ENCODE data around the gene RDH14.

Gene RDH14

GRCh38 chr2:18519914-18520450, 40.5 kb downstream of the RDH14 start:
- no peak for DNase-seq

DNA sequence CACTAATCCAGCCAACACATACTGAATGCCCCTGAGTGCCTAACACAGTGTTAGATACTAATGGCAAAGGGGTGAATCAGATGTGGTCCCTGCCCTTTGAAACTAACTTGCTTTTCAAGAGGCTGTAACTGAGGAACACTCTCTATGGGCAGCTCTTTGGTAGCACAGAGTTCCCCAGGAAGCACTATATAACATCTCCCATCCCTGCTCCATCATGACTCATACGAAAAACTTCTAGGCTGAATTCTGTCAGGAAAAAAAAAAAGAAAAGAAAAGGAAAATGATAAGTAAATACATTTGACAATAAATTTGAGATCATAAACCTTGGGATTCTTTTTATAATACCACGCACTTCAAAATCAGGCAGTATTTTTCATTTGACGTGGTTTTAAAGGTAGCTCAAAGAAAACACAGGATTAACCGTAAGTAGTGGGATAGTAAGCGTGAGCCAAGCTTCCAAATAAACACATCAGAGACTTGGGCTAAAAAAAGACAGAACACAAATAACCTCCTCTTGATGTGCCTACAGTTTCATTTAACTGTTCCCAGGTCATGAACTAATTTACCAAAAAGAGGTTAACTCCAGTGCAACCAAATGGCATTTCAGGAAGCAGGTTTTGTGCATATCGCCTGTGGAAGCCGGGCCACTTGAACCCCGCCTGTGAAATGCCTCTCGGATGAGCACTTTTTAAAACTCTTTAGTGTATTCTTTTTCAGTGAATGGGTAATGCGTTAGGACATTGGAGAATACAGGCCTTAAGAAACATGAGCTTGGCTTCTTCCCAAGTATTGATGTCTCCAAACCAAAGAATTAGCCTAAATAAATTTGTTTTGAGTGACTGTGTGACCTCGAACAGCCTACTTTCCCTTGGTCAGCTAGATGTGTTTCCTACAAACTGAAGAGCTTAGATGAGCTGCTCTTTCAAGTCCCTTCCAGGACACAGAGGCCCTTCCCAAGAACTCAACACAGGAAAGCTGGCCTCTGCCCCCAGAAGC, 42.0 kb downstream of the RDH14 start:
- no peak for DNase-seq

DNA sequence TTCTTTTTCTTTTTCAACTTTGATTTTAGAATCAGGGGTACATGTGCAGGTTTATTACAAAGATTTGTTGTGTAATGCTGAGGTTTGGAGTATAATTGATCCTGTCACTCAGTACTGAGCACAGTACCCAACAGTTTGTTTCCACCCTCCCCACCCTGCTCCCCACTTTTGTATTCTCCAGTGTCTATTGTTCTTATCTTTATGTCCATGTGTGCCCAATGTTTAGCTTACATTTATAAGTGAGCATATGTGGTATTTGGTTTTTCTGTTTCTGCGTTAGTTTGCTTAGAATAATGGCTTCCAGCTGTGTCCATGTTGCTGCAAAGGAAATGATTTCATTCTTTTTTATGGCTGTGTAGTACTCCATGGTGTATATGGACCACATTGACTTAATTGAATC, 43.1 kb downstream of the RDH14 start:
- no peak for DNase-seq

DNA sequence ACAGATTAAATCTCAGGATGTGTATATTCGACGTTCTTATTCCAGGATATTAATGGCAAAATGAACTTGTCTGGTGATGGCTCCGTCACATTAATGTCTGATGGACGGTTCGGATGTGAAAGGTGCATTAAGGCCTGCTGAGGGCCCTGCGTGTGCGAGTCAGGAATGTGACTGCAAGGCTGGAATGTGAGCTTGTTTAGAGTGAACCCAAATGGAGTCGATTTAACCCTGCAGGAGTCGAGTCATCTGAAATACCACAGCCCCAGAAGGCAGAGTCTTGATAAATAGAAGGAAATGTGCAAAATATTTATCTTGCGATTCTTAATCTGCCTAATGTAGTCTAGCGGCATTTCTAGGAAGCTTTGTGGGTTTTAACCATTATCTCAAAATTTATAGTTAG, 44.3 kb downstream of the RDH14 start:
- DNase-seq, result no peak

DNA sequence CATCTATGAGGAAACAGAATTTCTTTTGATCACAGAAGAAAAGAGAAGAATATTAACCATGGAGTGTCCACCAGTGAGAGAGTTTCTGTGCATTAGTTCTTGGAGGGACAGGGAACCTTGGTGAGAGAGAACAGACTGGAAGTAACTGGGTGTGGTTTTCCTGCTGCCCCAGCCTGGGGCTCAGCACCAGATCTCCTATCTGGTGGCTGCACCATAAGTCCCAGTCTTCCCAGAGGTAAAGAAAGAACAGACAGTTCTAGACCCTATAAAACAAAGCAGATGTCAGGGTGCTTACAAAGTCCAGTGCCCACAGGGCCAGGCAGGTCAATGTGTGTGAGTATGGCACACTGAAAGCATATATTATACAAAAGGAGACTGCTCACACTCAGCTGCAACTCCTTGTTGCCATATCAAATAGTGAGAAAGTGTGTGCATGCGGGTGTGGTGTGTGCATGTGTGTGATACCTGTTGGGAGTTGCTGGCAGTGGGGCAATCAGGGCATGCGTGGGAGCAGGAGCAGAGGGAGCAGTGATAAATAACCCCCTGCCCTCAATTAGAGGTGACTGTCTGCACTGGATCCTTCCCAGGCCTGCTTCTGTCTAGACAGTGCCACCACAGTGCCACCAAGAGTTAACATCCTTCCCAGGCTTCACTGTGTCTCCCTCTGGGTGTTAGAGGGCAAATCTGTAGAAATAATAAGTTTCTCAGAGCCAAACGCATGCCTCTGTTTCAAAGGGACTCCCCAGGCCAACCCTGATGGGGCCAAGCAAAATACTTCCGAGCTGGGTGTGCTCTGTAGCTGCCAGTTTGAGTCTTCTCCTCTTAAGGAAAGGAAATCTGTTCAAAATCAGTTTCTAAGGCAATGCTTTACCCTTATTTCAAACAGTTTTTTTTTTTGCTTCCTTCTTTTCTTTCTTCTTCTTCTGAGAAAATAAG, 45.7 kb downstream of the RDH14 start:
- no peak for DNase-seq

- no peak for DNase-seq
Measured at GRCh38 chr2:18510775-18511174, 49.7 kb downstream of the RDH14 start.

- no peak for DNase-seq
Measured at GRCh38 chr2:18506883-18507509, 53.5 kb downstream of the RDH14 start.

DNA sequence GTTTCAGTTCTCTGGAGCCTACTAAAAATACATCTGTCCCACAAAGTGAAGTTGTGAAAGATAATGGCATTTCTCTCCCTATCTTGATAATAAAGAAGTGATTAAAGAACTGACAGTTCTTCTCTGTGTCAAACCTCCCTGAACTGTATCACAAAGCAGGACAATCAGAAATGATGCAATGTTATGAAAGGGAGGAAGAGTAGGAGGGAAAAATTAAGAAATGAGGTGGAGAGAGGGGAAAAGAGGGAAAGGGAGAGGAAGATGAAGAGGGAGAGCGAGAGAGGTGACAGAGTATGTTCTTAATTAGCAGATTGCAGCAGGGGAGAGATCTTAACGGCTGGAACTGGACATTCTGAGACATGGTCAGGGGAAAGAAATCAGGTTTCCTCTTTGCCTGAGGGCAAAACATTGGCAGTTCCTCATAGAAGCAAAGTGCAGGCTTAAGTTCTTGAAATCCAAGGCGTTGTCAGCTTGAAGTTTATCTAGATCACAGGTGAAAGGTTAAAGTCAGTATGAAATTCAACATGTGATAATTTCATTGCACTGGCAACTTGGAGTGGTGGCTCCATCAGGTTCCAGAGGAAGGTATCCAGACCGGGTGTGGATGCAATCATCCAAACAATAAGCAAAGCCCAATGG, 54.6 kb downstream of the RDH14 start:
- no peak for DNase-seq
